GM18519 (cell line): ENCODE data around the gene AKT1.

Experiments
- ATAC-seq: cut with Tn5 transposase; IDR thresholded peaks from one replicate; pipeline ENCODE4 v1.9.1; 2021; ENCODE audit warnings: mild to moderate bottlenecking, moderate library complexity; ENCODE audit not compliant: unreplicated experiment, low FRiP score

Gene AKT1

DNA sequence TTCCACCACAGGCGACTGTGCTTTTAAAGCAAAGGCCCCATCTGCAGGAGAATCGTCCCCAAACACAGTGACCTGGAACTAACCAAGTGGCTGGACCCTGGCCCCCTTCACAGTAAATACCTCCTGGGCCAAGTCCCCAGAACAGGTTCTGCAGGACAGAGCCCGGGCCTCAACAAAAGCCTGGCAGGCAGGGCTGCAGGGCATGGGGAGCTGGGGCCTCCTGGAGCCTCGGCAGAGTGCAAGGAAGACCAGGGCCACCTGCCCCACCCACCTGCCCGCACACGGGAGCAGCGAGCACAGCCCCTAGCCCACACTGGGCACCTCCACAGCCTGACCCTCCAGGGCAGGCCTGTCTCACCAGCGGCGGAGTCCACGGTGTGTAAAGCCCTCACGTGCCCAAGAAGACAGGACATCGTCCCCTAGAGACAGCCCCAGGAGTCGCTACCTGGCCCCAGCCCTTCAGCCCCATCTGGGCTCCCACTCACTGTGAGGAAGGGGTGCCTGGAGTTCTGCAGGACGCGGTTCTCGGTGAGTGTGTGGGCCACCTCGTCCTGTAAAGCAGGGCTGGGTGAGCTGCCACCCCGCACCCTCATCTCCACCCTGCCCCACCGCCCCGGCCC is 21.0 kb downstream of the AKT1 start:
- ATAC-seq = no peak

DNA sequence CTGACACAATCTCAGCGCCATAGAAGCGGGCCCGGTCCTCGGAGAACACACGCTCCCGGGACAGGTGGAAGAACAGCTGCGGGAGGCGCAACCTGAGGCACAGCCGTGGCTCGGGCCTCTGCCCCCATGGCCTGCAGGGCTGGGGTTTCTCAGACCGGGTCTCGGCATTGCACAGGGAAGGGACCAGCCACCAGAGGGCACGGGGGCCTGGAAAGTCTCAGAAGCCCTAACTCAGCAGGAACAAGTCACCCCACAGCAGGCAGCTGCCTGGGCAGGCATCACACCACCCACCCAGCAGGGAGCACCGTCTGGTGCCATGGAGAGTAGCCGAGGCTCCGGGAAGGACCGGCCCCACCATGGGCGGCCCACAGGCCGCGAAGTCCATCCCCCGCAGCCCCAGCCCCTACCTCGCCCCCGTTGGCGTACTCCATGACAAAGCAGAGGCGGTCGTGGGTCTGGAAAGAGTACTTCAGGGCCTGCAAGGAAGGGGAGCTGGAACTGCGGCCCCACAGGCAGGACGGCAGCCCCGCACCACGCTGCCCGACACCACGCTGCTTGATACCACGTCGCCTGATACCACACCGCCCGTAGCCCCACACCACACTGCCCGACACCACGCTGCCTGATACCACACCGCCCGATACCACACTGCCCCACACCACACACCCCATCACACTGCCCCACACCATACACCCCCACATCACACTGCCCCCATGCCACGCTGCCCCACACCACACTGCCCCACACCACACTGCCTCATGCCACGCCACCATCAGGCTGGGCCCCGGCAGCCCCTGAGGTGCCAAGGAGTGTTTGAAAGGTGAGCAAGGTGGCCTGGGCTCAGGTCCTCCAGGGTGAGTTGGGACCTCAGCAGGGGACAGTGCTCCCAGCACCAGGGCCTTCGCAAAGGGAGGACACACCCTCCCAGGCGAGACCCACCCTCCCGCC is 21.8 kb downstream of the AKT1 start:
- ATAC-seq = no peak

DNA sequence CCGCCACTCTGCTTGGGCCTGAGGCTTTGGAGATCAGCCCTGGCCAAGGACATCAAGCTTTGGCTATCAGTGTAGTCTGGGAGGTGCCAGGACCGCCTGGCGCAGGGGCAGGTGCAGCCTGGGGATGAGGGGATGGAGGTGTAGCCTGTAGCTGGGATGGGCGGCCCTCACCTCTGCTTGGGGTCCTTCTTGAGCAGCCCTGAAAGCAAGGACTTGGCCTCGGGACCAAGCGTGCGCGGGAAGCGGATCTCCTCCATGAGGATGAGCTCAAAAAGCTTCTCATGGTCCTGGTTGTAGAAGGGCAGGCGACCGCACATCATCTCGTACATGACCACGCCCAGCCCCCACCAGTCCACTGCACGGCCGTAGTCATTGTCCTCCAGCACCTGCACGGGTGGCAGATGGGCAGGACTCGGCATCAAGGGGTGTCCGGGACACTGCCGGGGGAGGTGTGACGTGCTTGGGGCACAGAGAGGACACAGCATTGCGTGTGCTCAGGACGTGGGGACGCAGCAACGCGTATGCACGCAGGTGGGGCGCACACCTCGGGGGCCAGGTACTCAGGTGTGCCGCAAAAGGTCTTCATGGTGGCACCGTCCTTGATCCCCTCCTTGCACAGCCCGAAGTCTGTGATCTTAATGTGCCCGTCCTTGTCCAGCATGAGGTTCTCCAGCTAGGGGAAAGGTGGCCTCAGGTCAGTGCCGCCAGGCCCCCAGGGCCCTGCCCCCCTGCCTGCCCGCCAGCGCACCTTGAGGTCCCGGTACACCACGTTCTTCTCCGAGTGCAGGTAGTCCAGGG is 22.6 kb downstream of the AKT1 start:
- no peak for ATAC-seq

DNA sequence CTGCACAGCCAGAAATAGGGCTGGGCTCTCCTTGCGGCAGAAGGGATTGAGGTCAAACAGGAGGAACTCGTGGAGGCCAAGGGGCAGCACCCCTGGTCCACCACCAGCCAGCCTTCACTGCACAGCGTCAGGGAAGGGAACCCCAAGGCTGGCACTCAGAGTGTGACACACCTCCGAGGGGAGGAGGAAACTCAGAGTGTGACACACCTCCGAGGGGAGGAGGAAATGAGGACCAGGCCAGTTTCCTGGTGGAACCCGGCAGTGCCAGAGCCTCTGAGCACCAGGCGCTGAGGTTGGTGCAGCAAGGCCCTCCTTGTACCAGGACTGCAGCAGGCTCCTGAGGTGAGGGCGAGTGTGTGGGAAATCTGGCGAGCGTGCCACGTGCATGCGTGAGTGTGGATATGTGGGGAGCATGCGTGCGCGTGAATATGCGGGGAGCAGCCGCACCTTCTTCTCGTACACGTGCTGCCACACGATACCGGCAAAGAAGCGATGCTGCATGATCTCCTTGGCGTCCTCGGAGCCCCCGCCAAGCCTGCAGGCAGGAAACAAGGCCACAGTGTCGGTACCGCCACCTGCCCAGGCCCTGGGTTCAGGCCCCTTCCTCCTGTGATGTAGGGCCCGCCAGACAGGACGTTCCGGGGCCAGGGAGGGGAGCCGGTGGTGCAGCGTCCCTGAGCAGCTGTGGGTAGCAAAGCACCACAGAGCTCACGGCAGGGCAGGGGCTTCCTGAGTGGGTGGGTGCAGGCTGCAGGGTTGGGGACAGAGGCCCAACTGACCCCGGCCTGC is 23.4 kb downstream of the AKT1 start:
- no peak for ATAC-seq

DNA sequence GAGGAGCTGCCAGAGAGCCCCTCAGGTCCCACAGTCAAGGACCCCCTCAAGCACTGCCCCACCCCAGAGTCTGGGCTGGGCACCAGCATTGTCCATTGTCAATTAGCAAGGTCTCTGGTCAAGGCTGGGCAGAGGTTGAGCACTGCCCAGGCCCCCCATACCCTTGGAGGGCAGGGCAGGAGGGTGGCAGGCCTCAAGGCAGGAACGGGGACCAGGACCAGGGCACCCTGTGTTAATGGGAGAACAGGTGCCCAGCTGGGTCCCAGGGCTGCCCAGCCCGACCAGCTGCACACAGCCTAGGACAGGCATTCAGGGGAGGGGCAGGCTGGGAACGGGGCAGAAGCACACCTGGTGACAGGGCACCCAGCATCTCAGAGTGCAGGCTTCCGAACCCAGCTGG is 24.2 kb downstream of the AKT1 start:
- ATAC-seq = no peak

DNA sequence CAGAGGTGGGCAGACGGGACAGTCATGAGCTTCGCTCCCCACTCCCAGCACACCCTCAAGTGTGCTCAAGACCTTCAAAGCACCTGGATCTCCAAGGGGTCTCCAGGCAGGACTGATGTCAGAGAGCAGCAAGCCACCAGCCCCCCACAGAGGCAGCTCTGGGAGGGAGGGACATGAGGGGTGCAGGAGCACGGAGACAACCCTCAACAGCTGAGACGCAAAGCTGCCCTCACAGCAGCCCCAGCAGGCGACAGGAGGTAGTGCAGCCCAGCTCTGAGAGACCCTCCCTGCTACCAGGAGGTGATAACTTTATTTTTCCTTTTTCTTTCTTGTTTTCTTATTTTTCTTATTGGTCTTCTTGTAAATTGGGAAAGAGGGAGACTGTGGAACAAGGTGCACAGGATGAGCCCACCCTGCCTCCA is 24.7 kb downstream of the AKT1 start:
- no peak for ATAC-seq

DNA sequence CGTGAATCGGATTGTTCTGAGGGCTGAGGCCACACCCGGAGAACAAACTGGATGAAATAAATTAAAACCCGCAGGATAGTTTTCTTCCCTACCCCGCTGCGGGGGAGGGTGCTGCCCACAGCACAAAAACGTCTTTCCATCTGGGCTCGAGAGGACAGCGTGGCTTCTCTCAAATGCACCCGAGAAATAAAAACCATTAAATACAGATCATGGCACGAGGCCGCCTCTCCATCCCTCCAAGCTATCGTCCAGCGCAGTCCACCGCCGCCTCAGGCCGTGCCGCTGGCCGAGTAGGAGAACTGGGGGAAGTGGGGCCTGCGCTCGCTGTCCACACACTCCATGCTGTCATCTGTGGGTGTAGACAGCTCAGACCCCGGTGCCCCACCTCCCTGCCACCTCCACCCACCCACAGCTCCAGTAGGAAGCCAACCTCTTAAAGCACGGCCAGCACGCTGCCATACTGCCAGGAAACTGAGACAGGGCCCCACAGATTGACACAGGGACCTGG is 25.4 kb downstream of the AKT1 start:
- no peak for ATAC-seq

DNA sequence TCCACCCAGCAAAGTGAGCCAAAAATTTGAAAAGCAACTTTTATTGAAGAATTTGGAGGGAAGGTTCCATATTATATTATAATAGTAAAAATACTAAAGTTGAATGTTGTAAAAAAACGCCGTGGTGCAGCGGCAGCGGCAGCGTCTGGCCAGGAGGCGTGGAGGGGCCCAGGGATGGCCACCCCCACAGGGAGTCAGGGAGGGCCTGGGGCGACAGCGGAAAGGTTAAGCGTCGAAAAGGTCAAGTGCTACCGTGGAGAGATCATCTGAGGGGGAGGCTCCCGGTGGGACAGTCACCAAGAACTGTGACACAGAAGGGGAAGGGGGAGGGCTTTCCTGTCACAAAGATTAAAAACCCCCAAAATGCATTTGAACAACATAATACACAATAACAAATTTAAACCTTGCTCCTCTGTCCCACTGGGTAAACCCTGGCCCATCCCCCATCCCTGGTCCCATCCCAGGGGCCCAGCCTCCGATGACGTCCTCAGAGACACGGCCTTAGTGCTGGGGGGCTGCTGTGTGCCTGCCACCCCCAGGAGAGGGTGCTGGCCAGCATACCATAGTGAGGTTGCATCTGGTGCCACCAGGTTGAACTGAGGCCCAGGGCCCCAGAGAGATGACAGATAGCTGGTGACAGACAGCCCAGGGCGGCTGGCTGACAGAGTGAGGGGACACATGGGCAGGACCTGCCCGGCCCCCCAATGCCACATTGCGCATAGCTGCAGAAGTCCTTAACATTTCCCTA is 26.1 kb downstream of the AKT1 start:
- ATAC-seq = no peak

DNA sequence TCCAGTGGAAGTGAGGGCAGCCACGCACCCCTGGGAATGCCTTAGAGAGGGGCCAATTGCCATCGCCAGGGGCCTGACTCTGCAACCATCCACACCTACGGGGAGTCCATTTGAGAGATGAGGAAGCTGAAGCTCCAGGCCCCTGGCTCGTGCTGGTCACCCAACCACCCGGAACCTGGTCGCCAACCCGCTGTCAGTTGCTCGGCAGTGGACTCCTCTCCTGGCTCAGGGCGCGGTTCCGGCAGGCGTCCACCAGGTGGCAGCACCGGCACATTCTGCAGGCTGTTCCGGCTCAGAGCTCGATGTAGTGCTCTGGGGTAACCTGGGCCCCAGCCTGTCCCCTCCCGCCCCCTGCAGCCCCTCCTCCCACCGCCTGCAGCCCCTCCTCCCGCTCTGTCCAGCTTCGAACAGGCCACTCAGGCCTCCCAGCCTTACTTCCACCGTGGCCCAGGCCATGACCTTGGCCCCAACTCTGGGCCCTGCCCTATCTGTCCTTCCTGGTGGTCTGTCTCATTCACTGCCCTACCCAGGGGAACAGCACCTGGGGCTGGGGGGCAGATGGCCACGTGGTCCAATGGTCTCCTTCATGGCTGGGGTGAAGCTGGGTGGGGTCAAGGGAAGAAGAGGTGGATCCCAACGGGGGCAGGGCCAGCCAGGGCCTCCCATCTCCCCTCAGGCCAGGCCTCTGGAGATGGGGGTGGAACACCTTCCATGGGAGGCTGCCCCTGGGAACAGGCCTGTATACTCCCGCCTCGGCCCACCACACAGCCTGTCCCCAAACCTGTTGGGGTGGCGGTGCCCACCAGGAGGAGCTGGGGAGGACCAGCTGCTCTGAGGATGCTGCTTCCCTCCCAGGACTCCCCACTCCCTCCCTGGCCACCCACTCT is 26.9 kb downstream of the AKT1 start:
- no peak for ATAC-seq

DNA sequence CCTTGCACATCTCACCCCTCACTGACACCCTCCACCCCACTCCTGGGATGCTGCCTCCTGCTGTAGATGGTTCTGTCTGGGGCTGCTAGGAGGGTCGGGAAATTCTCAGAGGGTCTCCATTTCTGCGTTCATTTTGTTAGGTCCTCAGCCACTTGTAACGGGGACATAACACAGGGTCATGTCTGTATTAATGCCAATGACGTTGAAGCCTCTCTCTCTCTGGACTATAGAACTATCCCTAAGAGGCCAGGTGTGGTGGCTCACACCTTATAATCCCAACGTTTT is 28.0 kb downstream of the AKT1 start:
- ATAC-seq = no peak

DNA sequence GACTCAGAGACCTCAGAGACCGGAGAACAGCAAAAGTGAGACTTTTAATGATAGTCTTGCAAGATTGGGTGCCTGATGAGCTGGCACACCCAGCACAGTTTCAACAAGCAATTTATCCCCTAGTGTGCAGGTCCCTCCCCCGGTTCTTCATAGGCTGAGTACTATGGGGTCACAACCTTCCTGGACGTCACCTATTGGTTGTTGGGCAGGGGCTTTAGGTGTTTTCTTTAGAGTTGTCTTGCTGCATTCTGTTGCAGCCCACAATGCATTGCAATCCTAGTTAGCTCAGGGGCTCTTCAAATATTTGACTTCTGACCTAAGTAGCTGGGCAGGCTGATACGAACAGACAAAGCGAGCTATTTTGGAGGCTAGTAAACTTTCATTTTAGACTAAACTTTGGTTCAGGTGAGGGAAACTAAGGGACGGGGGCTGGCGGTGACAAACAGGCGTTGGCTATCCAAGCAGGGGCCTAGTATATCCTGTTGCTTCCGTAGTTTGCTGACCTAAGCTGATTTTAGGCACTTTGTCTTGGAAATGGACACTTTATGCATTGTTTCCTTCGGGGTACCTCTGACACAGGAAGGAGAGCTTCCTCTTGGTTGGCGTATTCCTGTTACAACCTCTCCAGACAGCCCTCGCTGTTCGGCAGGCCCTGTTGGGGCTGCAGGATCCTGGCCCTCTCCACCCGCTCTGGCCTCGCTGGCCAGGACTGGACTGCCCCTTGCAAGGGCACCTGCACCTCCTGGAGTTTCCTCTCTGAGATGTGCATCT is 28.5 kb downstream of the AKT1 start:
- no peak for ATAC-seq

DNA sequence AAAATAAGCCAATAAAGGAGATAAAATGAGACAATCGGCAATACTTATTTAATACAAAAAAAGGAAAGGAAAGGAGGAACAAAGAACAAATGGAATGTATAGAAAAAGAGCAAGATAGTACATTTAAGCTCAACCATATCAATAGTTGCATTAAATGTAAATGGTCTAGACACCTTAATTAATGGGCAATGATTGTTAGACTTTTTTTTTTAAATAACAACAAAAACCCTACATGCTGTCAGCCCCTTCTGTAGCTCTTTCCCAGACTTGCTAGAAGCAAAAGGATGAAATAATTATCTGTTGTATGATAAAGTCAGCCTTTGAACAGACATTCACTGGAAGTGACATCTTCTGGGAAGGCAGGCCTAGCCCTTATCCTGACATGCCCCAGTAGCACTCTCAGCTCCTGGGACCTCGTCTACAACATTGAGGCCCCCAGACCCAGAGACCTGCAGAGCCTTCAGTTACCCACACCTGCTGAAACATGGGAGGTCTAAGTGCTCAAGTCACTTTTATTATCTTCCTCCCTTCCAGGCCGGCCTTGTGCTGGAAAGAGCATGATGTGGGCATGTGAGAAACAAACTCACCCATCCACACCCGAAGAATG is 29.2 kb downstream of the AKT1 start:
- no peak for ATAC-seq

DNA sequence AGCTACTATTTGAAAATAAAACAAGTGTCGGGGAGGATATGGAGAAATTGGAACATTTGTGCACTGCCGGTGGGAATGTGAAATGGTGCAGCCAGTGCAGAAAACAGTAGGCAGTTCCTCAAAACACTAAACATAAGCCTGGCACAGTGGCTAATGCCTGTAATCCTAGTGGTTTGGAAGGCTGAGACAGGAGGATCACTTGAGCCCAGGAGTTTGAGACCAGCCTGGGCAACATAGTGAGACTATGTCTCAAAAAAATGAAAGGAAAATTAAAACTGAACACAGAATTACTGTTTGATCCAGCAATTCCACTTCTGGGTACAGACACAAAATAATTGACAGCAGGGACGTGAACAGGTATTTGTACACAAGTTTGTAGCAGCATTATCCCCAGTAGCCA is 30.0 kb downstream of the AKT1 start:
- ATAC-seq = no peak

DNA sequence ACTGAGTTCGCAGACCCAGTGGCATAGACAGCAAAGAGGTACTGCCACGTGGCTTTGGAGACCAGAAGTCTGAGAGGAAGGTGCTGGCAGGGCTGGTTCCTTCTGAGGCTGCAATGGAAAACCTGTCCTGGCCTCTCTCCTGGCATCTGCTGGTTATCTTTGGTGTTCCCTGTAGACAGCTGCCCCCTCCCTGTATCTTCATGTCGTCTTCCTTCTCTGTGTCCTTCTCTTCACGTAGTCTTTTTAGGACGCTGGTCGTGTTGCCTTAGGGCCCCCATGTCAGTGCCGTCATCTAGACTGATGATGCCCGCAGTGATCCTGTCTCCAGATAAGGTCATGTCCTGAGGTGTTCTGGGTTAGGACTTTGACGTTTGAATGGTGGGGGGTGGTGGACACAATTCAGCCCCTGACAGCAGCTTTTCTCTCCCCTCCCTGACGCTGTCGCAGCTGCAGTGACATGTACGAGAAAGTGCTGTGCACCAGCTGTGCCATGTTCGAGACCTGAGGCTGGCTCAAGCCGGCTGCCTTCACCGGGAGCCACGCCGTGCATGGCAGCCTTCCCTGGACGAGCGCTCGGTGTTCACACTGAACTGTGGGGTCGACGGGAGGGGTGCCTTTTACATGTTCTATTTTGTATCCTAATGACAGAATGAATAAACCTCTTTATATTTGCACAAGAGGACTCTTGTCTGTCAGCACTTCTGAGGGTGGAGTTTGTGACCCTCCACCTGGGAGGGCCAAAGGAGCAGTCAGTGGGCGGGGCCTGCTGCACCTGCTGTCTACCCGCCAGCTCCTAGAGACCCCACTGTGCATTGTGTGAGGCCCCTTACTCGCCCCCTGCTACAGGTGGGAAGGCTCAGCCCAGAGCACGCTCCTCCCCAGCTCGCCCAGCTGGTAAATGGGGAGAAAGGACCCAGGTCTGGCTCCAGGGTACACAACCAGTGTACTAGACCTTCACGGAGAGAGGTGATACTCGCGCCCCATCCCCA is 36.3 kb downstream of the AKT1 start:
- no peak for ATAC-seq

DNA sequence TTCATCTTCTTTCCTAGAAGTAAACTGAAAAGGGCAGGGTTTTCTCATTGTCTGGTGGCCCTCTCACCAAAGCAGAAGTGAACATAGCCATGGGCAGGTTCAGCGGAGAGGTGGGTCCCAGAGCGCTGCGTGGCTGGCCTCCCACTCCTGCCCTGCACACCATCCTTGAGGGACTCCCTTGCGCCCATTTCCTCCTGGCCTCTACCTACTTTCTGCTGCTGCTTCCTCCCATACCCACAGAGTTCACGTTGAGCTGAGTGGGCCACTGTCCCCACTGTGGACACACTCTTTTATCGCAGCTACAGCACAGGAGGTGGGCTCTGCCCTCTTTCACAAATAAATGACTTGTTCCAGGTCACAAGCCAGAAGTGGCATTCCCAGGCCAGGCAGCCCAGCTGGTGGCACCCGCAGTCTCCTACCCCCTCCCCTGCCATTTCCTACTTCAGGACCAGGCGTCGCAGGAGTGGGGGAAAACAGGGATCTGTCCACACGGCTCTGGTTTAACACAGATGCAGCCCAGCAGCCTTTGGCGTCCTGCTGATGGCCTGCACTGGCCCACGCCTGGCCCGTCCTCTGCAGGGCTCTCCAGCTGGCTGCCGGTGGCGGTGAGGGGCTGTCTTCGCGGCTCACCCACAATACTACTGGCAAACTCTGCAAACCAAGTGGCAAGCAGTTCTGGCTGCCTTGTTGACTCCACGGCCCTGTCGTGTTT is 37.7 kb downstream of the AKT1 start:
- no peak for ATAC-seq

DNA sequence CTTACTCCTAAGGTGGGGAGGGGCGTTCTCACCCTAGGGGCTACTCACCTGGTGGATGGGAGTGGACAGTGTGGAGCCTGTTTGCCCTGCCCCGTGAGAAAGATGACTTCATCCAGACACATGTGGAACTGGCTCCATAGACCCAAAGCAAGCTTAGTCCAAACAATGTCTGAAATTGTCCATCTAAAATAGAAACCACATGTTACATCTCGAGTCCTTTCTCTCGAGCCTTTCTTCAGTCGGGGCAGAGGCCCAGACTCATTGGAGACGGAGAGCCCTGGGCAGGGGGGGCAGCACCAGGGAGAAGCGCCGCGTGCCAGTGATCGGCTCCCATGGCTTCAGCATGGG is 38.3 kb downstream of the AKT1 start:
- no peak for ATAC-seq
